Left lung (tissue), 10 donors: Measurements from ENCODE around the gene OAS3. TPM values are rescaled to one million over a fixed set of nuclear protein-coding genes. Genes with fewer than 3 reads are reported as not detected.
"Not testable (repeated sequence)": the region's sequence is repeated elsewhere in the genome, so short reads cannot be mapped to it uniquely, and the experiment has no call there.

Experiments
- ATAC-seq: fragments of 200-7000 bp; cut with Tn5 transposase; one replicate; pipeline ENCODE4 v1.9.1; 2020; ENCODE audit warnings: moderate library complexity
- DNase-seq, 4 donors: peaks; one replicate each; pipeline ENCODE4 v3.0.0-alpha.2; 2013 to 2020
- H3K27ac ChIP-seq, 2 donors: fragments of 200-600 bp; sonication (generic) in 1 of 2; one replicate each; pipeline versions ENCODE4 v1.5.0 to v1.8.0; 2020 to 2021
- H3K27me3 ChIP-seq, 2 donors: fragments of 200-600 bp; sonication (generic) in 1 of 2; one replicate each; pipeline versions ENCODE4 v1.5.0 to v1.8.0; 2020 to 2021
- H3K36me3 ChIP-seq, 2 donors: fragments of 200-600 bp; sonication (generic) in 1 of 2; one replicate each; pipeline versions ENCODE4 v1.5.0 to v1.8.0; 2020 to 2021
- H3K4me1 ChIP-seq, 2 donors: fragments of 200-600 bp; one replicate each; pipeline ENCODE4 v1.8.0; 2021
- H3K4me3 ChIP-seq, 2 donors: fragments of 200-600 bp; sonication (generic) in 1 of 2; one replicate each; pipeline versions ENCODE4 v1.5.0 to v1.8.0; 2020 to 2021; ENCODE audit warnings: mild to moderate bottlenecking in 1 of 2
- H3K9me3 ChIP-seq, 2 donors: fragments of 200-600 bp; sonication (generic) in 1 of 2; one replicate each; pipeline versions ENCODE4 v1.5.0 to v1.8.0; 2020 to 2021
- intact Hi-C, 2 donors: fragments of 100-400 bp; cut with DNase I; formaldehyde crosslinking; loops; one replicate each; pipeline versions ENCODE4 v1.11.2 to v1.14.2; 2022
- polyA plus RNA-seq, 6 donors: library from polyadenylated mRNA; unstranded; fragments of 120-200 nt; gene quantifications; one replicate each; pipeline ENCODE4 v1.2.1, GENCODE V29; 2013; ENCODE audit not compliant: insufficient read length in 6 of 6
- total RNA-seq, 2 donors: library from RNA; stranded (reverse); fragmentation: NEBNext Ultra II Directional; extraction: Animal tissue kit (Norgen Biotek cat#: 25700); gene quantifications; one replicate each; pipeline ENCODE4 v1.2.1, GENCODE V29; 2021
- TF ChIP-seq, protein P1 (sequence below), 2 donors: fragments of 200-600 bp; sonication (generic) in 1 of 2; IDR thresholded peaks; one replicate each; pipeline versions ENCODE4 v1.5.0 to v1.8.0; 2021; ENCODE audit warnings: antibody characterized with exemption in 2 of 2
- donor health status: DM: no; HTN: yes; CAD: no.
- donor health status: DM: no; HTN: no; CAD: no.

Gene OAS3
- total and polyA plus RNA-seq, 8 donors: 11.4 to 47.5 (median 17.7) TPM

DNA sequence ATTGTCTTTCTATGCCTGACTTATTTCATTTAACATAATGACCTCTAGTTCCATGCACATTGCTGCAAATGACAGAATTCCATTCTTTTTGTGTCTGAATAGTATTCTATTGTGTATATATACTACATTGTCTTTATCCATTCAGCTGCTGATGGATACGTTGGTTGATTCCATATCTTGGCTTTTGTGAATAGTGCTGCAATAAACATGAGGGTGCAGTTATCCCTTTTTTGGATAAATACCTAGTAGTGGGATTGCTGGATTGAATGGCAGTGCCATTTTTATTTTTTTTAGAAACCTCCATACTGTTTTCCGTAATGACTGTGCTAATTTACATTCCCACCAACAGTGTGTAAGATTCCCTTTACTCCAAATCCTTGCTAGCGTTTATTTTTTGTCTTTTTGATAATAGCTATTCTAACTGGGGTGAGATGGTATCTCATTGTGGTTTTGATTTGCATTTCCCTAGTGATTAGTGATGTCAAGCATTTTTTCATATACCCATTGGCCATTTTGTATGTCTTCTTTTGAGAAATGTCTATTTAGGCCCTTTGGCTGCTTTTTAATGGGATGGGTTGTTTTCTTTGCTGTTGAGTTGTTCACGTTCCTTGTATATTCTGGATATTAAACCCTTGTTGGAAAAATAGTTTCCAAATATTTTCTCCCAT lies 42.4 kb downstream of the OAS3 start:
- TF ChIP-seq, protein P1, sequence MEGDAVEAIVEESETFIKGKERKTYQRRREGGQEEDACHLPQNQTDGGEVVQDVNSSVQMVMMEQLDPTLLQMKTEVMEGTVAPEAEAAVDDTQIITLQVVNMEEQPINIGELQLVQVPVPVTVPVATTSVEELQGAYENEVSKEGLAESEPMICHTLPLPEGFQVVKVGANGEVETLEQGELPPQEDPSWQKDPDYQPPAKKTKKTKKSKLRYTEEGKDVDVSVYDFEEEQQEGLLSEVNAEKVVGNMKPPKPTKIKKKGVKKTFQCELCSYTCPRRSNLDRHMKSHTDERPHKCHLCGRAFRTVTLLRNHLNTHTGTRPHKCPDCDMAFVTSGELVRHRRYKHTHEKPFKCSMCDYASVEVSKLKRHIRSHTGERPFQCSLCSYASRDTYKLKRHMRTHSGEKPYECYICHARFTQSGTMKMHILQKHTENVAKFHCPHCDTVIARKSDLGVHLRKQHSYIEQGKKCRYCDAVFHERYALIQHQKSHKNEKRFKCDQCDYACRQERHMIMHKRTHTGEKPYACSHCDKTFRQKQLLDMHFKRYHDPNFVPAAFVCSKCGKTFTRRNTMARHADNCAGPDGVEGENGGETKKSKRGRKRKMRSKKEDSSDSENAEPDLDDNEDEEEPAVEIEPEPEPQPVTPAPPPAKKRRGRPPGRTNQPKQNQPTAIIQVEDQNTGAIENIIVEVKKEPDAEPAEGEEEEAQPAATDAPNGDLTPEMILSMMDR (IDR thresholded peaks at IDR 0.05): no peak
- Histone ChIP-seq H3K27me3 (no peaks in the 10 kb centered on the region), H3K4me1 (peaks cover 0 to 45% of the 10 kb centered on the region in 2 donors), H3K4me3 (peak overlapping the region in 1 of 2 donors; percentile 65), H3K9me3 (peaks cover 0 to 9% of the 10 kb centered on the region in 2 donors), H3K27ac (peak overlapping the region in 1 of 2 donors; percentile 90), H3K36me3 (no peaks in the 10 kb centered on the region)
- intact Hi-C loops: no loop called here
- ATAC-seq (no peak), DNase-seq (no peak)

DNA sequence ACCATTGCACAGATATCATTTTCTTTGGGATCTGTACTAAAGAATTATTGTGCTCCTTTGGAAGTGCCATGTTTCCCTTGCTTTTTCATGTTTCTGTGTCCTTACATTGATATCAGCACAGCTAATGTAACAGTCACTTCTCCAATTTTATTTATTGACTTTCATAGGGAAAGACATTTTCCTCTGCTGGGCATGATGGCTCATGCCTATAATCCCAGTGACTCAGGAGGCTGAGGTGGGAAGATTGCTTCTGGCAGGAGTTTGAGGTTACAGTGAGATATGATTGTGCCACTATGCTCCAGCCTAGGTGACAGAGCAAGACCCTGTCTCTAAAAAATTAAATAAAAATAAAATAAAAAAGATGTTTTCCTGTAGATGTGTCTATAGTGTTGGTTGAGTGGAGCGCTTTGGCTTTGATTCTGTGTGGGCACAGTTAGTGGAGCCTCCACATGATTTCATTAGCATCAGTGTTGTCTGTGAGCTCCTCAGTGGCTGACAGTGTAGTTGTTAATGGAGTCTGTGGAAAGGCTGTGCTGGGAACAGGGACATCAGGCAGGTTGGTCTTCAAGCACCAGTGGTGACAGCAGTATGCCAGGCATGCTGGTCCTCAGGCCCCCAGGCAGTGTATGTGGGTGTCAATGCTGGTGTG lies 47.5 kb downstream of the OAS3 start:
- Histone ChIP-seq H3K27ac (no peak overlapping the region), H3K4me3 (no peak overlapping the region), H3K9me3 (peaks cover 0 to 9% of the 10 kb centered on the region in 2 donors), H3K4me1 (peaks cover 0 to 8% of the 10 kb centered on the region in 2 donors), H3K27me3 (no peaks in the 10 kb centered on the region), H3K36me3 (peaks cover 0 to 39% of the 10 kb centered on the region in 2 donors)
- DNase-seq: no peak
- intact Hi-C loops: no loop called here
- ATAC-seq: no peak
- TF ChIP-seq, protein P1 (IDR thresholded peaks at IDR 0.05): no peak

DNA sequence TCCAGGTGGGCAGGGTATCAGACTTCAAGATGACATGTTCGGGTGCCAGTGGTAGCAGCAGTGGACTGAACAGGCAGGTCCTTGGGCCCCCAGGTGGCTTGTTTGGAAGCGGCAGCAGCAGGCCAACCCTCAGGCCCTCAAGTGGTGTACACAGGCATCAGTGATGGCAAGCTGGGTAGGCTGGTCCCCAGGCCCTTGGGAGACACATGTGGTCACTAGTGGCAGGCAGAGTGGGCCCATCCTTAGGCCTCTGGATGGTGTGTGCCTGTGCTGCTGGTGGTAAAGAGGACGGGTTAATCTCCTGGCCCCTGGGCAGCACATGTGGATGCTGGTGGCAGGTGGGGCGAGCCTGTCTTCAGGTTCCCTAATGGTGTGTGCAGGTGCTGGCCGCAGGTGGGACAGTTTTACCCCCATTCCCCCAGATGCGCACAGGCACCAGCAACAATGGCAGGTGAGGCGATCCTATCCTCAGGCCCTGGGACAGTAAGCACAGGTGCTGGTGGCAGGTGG lies 48.1 kb downstream of the OAS3 start:
- Histone ChIP-seq H3K4me3 (no peak overlapping the region), H3K27ac (no peak overlapping the region), H3K9me3 (peaks cover 0 to 9% of the 10 kb centered on the region in 2 donors), H3K36me3 (peaks cover 0 to 39% of the 10 kb centered on the region in 2 donors), H3K4me1 (peaks cover 0 to 3% of the 10 kb centered on the region in 2 donors), H3K27me3 (no peaks in the 10 kb centered on the region)
- DNase-seq (no peak), ATAC-seq (no peak)
- TF ChIP-seq, protein P1 (IDR thresholded peaks at IDR 0.05): no peak
- intact Hi-C loops: no loop called here

DNA sequence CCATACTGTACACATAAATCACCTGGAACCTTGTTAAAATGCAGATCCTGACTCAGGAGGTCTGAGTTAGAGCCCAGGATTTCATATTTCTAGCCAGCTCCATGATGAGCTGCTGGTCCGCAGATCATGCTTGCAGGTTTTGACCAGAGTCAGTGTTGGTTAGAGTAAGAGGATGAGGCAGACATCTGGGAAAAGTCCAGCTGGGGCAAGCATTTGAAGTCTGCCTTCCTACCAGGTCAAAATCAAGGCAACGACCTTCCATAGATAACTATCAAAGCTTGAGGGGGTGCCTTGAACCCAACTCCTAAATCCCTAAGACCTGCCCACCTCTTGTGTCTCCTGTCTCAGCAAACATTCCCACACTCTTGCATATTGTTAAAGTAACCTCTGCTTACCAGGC lies 49.3 kb downstream of the OAS3 start:
- no peak for ATAC-seq
- TF ChIP-seq, protein P1 (IDR thresholded peaks at IDR 0.05): no peak
- no peak for DNase-seq
- intact Hi-C loops: no loop called here
- peaks cover 0 to 39% of the 10 kb centered on the region in 2 donors for H3K36me3 ChIP-seq
- no peaks in the 10 kb centered on the region for H3K4me1 ChIP-seq
- no peak overlapping the region for H3K27ac ChIP-seq
- H3K9me3 ChIP-seq: peaks cover 0 to 9% of the 10 kb centered on the region in 2 donors
- H3K4me3 ChIP-seq: no peak overlapping the region
- H3K27me3 ChIP-seq: no peaks in the 10 kb centered on the region

DNA sequence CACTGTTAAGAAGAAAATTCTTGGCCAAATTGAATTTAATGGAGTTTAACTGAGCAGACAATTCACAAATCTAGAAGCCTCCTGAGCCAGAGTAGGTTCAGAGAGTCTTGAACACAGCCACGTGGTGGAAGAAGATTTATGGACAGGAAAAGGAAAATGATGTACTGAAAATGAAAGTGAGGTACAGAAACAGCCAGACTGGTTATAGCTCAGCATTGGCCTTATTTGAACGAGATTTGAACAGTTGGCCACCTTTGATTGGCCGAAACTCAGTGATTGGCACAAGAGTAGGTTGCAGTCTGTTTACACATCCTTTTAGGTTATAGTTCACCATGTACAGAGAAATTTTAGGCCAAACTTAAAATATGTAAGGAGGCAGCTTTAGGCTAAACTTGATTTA lies 50.0 kb downstream of the OAS3 start:
- peaks cover 0 to 40% of the 10 kb centered on the region in 2 donors for H3K36me3 ChIP-seq
- ATAC-seq: no peak
- intact Hi-C loops: no loop called here

DNA sequence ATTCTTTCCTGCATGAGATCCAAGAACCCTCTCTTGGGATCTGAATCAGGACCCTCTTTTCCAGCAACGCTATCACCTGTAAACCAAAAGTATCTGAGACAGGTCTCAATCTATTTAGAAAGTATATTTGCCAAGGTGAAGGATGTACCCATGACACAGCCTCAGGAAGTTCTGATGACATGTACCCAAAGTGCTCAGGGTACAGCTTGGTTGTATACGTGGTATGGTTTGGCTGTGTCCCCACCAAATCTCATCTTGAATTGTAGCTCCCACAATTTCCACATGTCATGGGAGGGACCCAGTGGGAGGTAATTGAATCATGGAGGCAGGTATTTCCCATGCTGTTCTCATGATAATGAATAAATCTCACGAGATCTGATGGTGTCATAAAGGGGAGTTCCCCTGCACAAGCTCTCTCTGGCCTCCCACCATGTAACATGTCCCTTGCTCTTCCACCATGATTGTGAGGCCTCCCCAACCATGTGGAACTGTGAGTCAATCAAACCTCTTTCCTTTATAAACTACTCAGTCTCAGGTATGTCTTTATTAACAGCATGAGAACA lies 50.6 kb downstream of the OAS3 start:
- H3K36me3 ChIP-seq: peaks cover 0 to 44% of the 10 kb centered on the region in 2 donors
- H3K4me1 ChIP-seq, H3K27ac ChIP-seq, ATAC-seq, intact Hi-C loops, H3K9me3 ChIP-seq, H3K27me3 ChIP-seq, H3K4me3 ChIP-seq, DNase-seq: not testable (repeated sequence)

More for the DNA sequence above, 50.0 kb downstream of the OAS3 start:
- H3K9me3 ChIP-seq: peaks cover 0 to 9% of the 10 kb centered on the region in 2 donors
- no peaks in the 10 kb centered on the region for H3K4me1 ChIP-seq
- no peak overlapping the region for H3K4me3 ChIP-seq
- no peak for DNase-seq
- no peak overlapping the region for H3K27ac ChIP-seq
- H3K27me3 ChIP-seq: no peaks in the 10 kb centered on the region
- TF ChIP-seq, protein P1 (IDR thresholded peaks at IDR 0.05): no peak
